GM12878 (cell line): ENCODE data around the gene LRRC3. TPM values are rescaled to one million over a fixed set of nuclear protein-coding genes. Genes with fewer than 3 reads are reported as not detected.

Source experiments
- ATAC-seq: fragments of 200-7000 bp; cut with Tn5 transposase; 3 replicates; pipeline ENCODE4 v1.9.1; 2020; ENCODE audit warnings: mild to moderate bottlenecking, moderate library complexity
- BruUV-seq: library from RNA; stranded (reverse); fragments of 400-500 nt; replicated peaks from 2 replicates; lab custom pipeline; 2021; lab: Mats Ljungman, UMichigan
- CTCF ChIA-PET: fragments of 300-600 bp; sonication (Branson Sonifier 250); formaldehyde crosslinking; extraction: SDS; loops from one replicate; lab custom pipeline; 2021; ENCODE audit warnings: inconsistent platforms; lab: Yijun Ruan, JAX
- POLR2A ChIA-PET: fragments of 350-600 bp; formaldehyde crosslinking; extraction: SDS; loops from one replicate; lab custom pipeline; 2021; ENCODE audit warnings: inconsistent platforms; lab: Charles Lee
- RAD21 ChIA-PET: fragments of 300-600 bp; sonication (Branson Sonifier 250); formaldehyde crosslinking; loops from one replicate; lab custom pipeline; 2023; ENCODE audit warnings: antibody characterized with exemption; ENCODE audit not compliant: unreplicated experiment; lab: Charles Lee
- SMC1A ChIA-PET: fragments of 300-600 bp; sonication (Branson Sonifier 250); formaldehyde crosslinking; loops from one replicate; lab custom pipeline; 2023; ENCODE audit not compliant: unreplicated experiment, uncharacterized antibody; lab: Charles Lee
- DNase-seq: peaks from one replicate; pipeline ENCODE4 v3.0.0-alpha.2; 2011; ENCODE audit warnings: low read depth, low spot score
- FAIRE-seq: peaks from 3 replicates; lab custom pipeline; 2011; peaks lifted over from hg19 to GRCh38; lab: Jason Lieb, UNC
- H2AFZ ChIP-seq: 2 replicates; pipeline ENCODE4 v1.6.0; 2011; ENCODE audit warnings: low read depth, low read length, control low read depth; ENCODE audit not compliant: control insufficient read depth
- H3K27ac ChIP-seq: 2 replicates; pipeline ENCODE4 v1.5.1; 2011; ENCODE audit warnings: control low read depth; ENCODE audit not compliant: control insufficient read depth, insufficient read depth
- H3K27me3 ChIP-seq, 2 experiments: replicated peaks in 1 of 2; 2 replicates each; pipeline versions ENCODE4 v1.6.0 to v1.6.1; 2011; ENCODE audit warnings: low read length in 1 of 2; ENCODE audit not compliant: control insufficient read depth in 2 of 2, insufficient read depth in 2 of 2
- H3K36me3 ChIP-seq, 2 experiments: 2 replicates each; pipeline ENCODE4 v1.5.1; 2011; ENCODE audit warnings: low read length in 1 of 2; ENCODE audit not compliant: control insufficient read depth in 2 of 2, insufficient read depth in 2 of 2
- H3K4me1 ChIP-seq: 2 replicates; pipeline ENCODE4 v1.6.1; 2011; ENCODE audit warnings: mild to moderate bottlenecking, low read length, moderate library complexity, mixed read lengths; ENCODE audit not compliant: control insufficient read depth, insufficient read depth
- H3K4me2 ChIP-seq: 2 replicates; pipeline ENCODE4 v1.6.0; 2011; ENCODE audit warnings: control low read depth; ENCODE audit not compliant: control insufficient read depth, insufficient read depth
- H3K4me3 ChIP-seq: fragments of 200-600 bp; sonication (generic); 2 replicates; pipeline ENCODE4 v1.5.1; 2016
- H3K79me2 ChIP-seq: 2 replicates; pipeline ENCODE4 v1.6.0; 2011; ENCODE audit warnings: low read length; ENCODE audit not compliant: control insufficient read depth, insufficient read depth
- H3K9ac ChIP-seq: 2 replicates; pipeline ENCODE4 v1.8.0; 2011; ENCODE audit warnings: low read length, control low read depth, mixed read lengths; ENCODE audit not compliant: control insufficient read depth, insufficient read depth
- H3K9me3 ChIP-seq: replicated peaks from 3 replicates; pipeline ENCODE4 v1.5.1; 2011; ENCODE audit warnings: mild to moderate bottlenecking, low read length; ENCODE audit not compliant: control insufficient read depth, insufficient read depth
- H4K20me1 ChIP-seq: 2 replicates; pipeline ENCODE4 v1.6.0; 2011; ENCODE audit not compliant: control insufficient read depth, insufficient read depth
- CBX5 ChIP-seq: sonication (generic); IDR thresholded peaks from 2 replicates; pipeline ENCODE4 v1.6.1; 2016; ENCODE audit warnings: low read depth, moderate library complexity, mild to moderate bottlenecking, inconsistent platforms
- E2F4 ChIP-seq: IDR thresholded peaks from 2 replicates; pipeline ENCODE4 v1.6.1; 2012; ENCODE audit warnings: low read depth, low read length, improper control_type of control experiment
- NFXL1 ChIP-seq: fragments of 450-650 bp; IDR thresholded peaks from 2 replicates; pipeline ENCODE4 v1.6.1; 2017; ENCODE audit warnings: antibody characterized with exemption, mild to moderate bottlenecking, borderline replicate concordance
- RFX5 ChIP-seq: IDR thresholded peaks from 2 replicates; pipeline ENCODE4 v1.6.1; 2011; ENCODE audit warnings: low read depth, low read length, improper control_type of control experiment
- SREBF1 ChIP-seq: IDR thresholded peaks from 2 replicates; pipeline ENCODE4 v1.6.1; 2012; ENCODE audit warnings: mild to moderate bottlenecking, low read length
- TBL1XR1 ChIP-seq: IDR thresholded peaks from 2 replicates; pipeline ENCODE4 v1.6.1; 2012; ENCODE audit warnings: low read depth, low read length, improper control_type of control experiment
- ZSCAN29 ChIP-seq: fragments of 450-650 bp; IDR thresholded peaks from 2 replicates; pipeline ENCODE4 v1.6.1; 2017; ENCODE audit warnings: mild to moderate bottlenecking, moderate library complexity
- WGBS: methylation state at CpG from one replicate; pipeline ENCODE4 v1.1.6; 2016; ENCODE audit warnings: low lambda C conversion rate; ENCODE audit not compliant: insufficient replicate concordance, insufficient coverage; ENCODE audit errors: missing lambda C conversion rate; 5-methylcytosine and 5-hydroxymethylcytosine counted together
- in situ Hi-C: fragments of 300-500 bp; cut with MboI; formaldehyde crosslinking; loops from 9 replicates; pipeline ENCODE4 v1.14.3; 2018; ENCODE audit warnings: mixed read lengths
- intact Hi-C: fragments of 100-400 bp; cut with micrococcal nuclease; formaldehyde crosslinking; loops from one replicate; pipeline ENCODE4 v1.14.2; 2022; ENCODE audit not compliant: unreplicated experiment
- polyA plus RNA-seq, 11 experiments: library from polyadenylated mRNA; depleted of rRNA in 4 of 11; unstranded in 6 of 11; stranded (reverse) in 5 of 11; fragments of >200 nt; fragmentation: Nextera tagmentation in 4 of 11; fragmentation: Illumina TruSeq in 1 of 11; extraction: Ambion mirVana in 4 of 11; extraction: Trizol in 1 of 11; gene quantifications; 1 replicate in 1 of 11; 2 replicates in 10 of 11; pipeline versions ENCODE4 v1.2.1 to v1.2.3, GENCODE V29; 2011 to 2016; ENCODE audit warnings: inconsistent platforms in 2 of 11, missing spikeins in 2 of 11, low read depth in 1 of 11
- total RNA-seq, 4 experiments: library from RNA; depleted of rRNA in 3 of 4; stranded (reverse); fragments of >200 nt in 3 of 4; fragmentation: Illumina TruSeq in 1 of 4; extraction: Trizol in 1 of 4; gene quantifications; 2 replicates each; pipeline versions ENCODE4 v1.2.1 to v1.2.3, GENCODE V29; 2013 to 2021
- TF ChIP-seq, protein P1 (sequence below): IDR thresholded peaks from 2 replicates; pipeline ENCODE4 v1.6.1; 2011; ENCODE audit warnings: mild to moderate bottlenecking, low read depth, low read length, moderate library complexity; ENCODE audit not compliant: insufficient replicate concordance
- TF ChIP-seq, protein P2 (sequence below): fragments of 450-650 bp; IDR thresholded peaks from 2 replicates; pipeline ENCODE4 v1.6.1; 2017; ENCODE audit warnings: mild to moderate bottlenecking

Gene LRRC3
- total and polyA plus RNA-seq, 10 of the 15 experiments (the other 5 are each of a cell fraction or from before 2014, with no cell fraction given), result 0.02 to 0.31 (median 0.09) TPM; not detected in 1

GRCh38 chr21:44492567-44493385 is 37.5 kb downstream of the LRRC3 start:
- no peaks in the 10 kb centered on the region for H3K4me1 ChIP-seq
- in situ Hi-C loops, result no loop called here
- no peak overlapping the region for H3K4me3 ChIP-seq
- H3K4me2 ChIP-seq, result no peak overlapping the region
- no peaks in the 10 kb centered on the region for H3K27me3 ChIP-seq
- 42% methylated on average over 8 of the region's 9 CpGs for WGBS
- no TSS peak for BruUV-seq
- peaks cover 20% of the 10 kb centered on the region; the same call in 2 of the 3 replicates for H3K9me3 ChIP-seq
- SMC1A ChIA-PET, result no interaction called here
- TF ChIP-seq CBX5 (0 out of 2 replicates have a peak, but pooled peaks have one; percentile 42), ZSCAN29 (no peak)
- TF ChIP-seq, all 136 proteins: peak for 1
- no peak for DNase-seq
- CTCF ChIA-PET, result no interaction called here
- intact Hi-C loops, result no loop called here
- no peak overlapping the region for H3K9ac ChIP-seq
- no peaks in the 10 kb centered on the region for H3K36me3 ChIP-seq
- FAIRE-seq, result no peak
- H4K20me1 ChIP-seq, result no peaks in the 10 kb centered on the region
- RAD21 ChIA-PET, result no interaction called here
- no peak for ATAC-seq
- POLR2A ChIA-PET, result no interaction called here
- no peaks in the 10 kb centered on the region for H3K79me2 ChIP-seq
- no peak overlapping the region for H2AFZ ChIP-seq
- no peak overlapping the region for H3K27ac ChIP-seq

DNA sequence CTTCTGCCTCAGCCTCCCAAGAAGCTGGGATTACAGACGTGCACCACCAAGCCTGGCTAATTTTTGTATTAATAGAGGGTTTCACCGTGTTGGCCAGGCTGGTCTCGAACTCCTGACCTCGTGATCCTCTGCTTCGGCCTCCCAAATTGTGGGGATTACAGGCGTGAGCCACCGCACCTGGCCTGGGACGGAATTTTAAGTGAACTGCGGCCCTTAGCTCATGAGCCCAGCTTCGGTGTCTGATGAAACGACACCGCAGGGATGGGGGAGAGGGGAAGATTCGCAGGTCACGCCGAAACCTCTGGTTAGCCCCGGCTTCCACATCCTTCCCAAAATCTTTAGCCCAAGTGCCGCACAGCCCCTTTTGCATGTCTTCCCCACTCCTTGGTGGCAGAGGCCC is 39.1 kb downstream of the LRRC3 start:
- Histone ChIP-seq H4K20me1 (no peaks in the 10 kb centered on the region), H3K9ac (no peak overlapping the region), H2AFZ (no peak overlapping the region), H3K27ac (no peak overlapping the region), H3K36me3 (no peaks in the 10 kb centered on the region), H3K9me3 (peaks cover 20% of the 10 kb centered on the region; the same call in 2 of the 3 replicates), H3K79me2 (no peaks in the 10 kb centered on the region), H3K4me3 (no peak overlapping the region)
- no peak for DNase-seq
- intact Hi-C loops, result no loop called here
- TF ChIP-seq NFXL1 (no peak), E2F4 (no peak), SREBF1 (no peak), TBL1XR1 (no peak), RFX5 (no peak)
- TF ChIP-seq, protein P1, sequence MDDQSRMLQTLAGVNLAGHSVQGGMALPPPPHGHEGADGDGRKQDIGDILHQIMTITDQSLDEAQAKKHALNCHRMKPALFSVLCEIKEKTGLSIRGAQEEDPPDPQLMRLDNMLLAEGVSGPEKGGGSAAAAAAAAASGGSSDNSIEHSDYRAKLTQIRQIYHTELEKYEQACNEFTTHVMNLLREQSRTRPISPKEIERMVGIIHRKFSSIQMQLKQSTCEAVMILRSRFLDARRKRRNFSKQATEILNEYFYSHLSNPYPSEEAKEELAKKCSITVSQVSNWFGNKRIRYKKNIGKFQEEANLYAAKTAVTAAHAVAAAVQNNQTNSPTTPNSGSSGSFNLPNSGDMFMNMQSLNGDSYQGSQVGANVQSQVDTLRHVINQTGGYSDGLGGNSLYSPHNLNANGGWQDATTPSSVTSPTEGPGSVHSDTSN, result no peak
- TF ChIP-seq, protein P2, sequence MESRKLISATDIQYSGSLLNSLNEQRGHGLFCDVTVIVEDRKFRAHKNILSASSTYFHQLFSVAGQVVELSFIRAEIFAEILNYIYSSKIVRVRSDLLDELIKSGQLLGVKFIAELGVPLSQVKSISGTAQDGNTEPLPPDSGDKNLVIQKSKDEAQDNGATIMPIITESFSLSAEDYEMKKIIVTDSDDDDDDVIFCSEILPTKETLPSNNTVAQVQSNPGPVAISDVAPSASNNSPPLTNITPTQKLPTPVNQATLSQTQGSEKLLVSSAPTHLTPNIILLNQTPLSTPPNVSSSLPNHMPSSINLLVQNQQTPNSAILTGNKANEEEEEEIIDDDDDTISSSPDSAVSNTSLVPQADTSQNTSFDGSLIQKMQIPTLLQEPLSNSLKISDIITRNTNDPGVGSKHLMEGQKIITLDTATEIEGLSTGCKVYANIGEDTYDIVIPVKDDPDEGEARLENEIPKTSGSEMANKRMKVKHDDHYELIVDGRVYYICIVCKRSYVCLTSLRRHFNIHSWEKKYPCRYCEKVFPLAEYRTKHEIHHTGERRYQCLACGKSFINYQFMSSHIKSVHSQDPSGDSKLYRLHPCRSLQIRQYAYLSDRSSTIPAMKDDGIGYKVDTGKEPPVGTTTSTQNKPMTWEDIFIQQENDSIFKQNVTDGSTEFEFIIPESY, result no peak
- TF ChIP-seq, all 136 proteins: peak for 0
- SMC1A ChIA-PET, result no interaction called here
- RAD21 ChIA-PET, result interaction anchor here (0.7 kb wide), 1 partner anchor 1656 kb away, joined by 3 read pairs; no protein-coding TSS in a partner anchor
- Histone ChIP-seq H3K27me3 (no peaks in the 10 kb centered on the region; a peak in 1 of 4 replicates), H3K4me1 (no peaks in the 10 kb centered on the region), H3K4me2 (no peak overlapping the region)
- CTCF ChIA-PET, result no interaction called here
- no TSS peak for BruUV-seq
- ATAC-seq (no peak), FAIRE-seq (no peak)
- WGBS, result 48% methylated on average over 17 of the region's 17 CpGs
- POLR2A ChIA-PET, result no interaction called here
- in situ Hi-C loops, result no loop called here
